22Rv1 (cell line): Measurements from ENCODE around the gene CXXC1.

Source experiments
- CTCF ChIP-seq: fragments of 450-650 bp; IDR thresholded peaks from 2 replicates; pipeline ENCODE4 v1.5.1; 2017; ENCODE audit warnings: mild to moderate bottlenecking
- ZFX ChIP-seq: fragments of 450-650 bp; IDR thresholded peaks from 2 replicates; pipeline ENCODE4 v1.6.1; 2017; ENCODE audit warnings: antibody characterized with exemption, borderline replicate concordance

GRCh38 chr18:50285631-50286321 lies 1.7 kb downstream of the CXXC1 start:
- TF ChIP-seq CTCF = no peak
- no peak for TF ChIP-seq ZFX
